GM23338 (cell line): ENCODE data around the gene MDH1B.

ENCODE experiments used
- EZH2 ChIP-seq: fragments of 200-600 bp; sonication (generic); IDR thresholded peaks from one replicate; pipeline ENCODE4 v1.8.0; 2017; ENCODE audit warnings: antibody characterized with exemption, mild to moderate bottlenecking, low read depth; ENCODE audit not compliant: unreplicated experiment
- EZH2phosphoT487 ChIP-seq: fragments of 200-600 bp; sonication (generic); IDR thresholded peaks from one replicate; pipeline ENCODE4 v1.8.1; 2018; ENCODE audit warnings: antibody characterized with exemption; ENCODE audit not compliant: unreplicated experiment
- JUNB ChIP-seq: IDR thresholded peaks from one replicate; pipeline ENCODE4 v1.6.1; 2016; ENCODE audit warnings: antibody characterized with exemption; ENCODE audit not compliant: unreplicated experiment
- POLR2AphosphoS5 ChIP-seq: IDR thresholded peaks from 2 replicates; pipeline ENCODE4 v1.6.1; 2016; ENCODE audit warnings: antibody characterized with exemption, low read depth
- ZNF114 ChIP-seq: fragments of 250-450 bp; sonication (Bioruptor Pico); IDR thresholded peaks from 2 replicates; pipeline ENCODE4 v1.5.0; 2020; ENCODE audit warnings: mild to moderate bottlenecking, moderate library complexity
- TF ChIP-seq, protein P1 (sequence below), 2 experiments: fragments of 200-600 bp in 1 of 2; sonication (generic) in 1 of 2; conservative IDR thresholded peaks; 2 replicates each; pipeline versions ENCODE4 v1.5.1 to v1.6.1; 2016 to 2017; ENCODE audit warnings: antibody characterized with exemption in 2 of 2, low read depth in 2 of 2, mild to moderate bottlenecking in 2 of 2, moderate library complexity in 1 of 2
- TF ChIP-seq, protein P2 (sequence below): IDR thresholded peaks from 2 replicates; pipeline ENCODE4 v1.6.1; 2016; ENCODE audit warnings: antibody characterized with exemption
- TF ChIP-seq, protein P3 (sequence below): IDR thresholded peaks from one replicate; pipeline ENCODE4 v1.6.1; 2018; ENCODE audit warnings: antibody characterized with exemption; ENCODE audit not compliant: unreplicated experiment

- TF ChIP-seq, protein P1, sequence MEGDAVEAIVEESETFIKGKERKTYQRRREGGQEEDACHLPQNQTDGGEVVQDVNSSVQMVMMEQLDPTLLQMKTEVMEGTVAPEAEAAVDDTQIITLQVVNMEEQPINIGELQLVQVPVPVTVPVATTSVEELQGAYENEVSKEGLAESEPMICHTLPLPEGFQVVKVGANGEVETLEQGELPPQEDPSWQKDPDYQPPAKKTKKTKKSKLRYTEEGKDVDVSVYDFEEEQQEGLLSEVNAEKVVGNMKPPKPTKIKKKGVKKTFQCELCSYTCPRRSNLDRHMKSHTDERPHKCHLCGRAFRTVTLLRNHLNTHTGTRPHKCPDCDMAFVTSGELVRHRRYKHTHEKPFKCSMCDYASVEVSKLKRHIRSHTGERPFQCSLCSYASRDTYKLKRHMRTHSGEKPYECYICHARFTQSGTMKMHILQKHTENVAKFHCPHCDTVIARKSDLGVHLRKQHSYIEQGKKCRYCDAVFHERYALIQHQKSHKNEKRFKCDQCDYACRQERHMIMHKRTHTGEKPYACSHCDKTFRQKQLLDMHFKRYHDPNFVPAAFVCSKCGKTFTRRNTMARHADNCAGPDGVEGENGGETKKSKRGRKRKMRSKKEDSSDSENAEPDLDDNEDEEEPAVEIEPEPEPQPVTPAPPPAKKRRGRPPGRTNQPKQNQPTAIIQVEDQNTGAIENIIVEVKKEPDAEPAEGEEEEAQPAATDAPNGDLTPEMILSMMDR (conservative IDR thresholded peaks at IDR 0.05; ENCODE audit: low read depth in 2 of 2) = no peak
- TF ChIP-seq, protein P2, sequence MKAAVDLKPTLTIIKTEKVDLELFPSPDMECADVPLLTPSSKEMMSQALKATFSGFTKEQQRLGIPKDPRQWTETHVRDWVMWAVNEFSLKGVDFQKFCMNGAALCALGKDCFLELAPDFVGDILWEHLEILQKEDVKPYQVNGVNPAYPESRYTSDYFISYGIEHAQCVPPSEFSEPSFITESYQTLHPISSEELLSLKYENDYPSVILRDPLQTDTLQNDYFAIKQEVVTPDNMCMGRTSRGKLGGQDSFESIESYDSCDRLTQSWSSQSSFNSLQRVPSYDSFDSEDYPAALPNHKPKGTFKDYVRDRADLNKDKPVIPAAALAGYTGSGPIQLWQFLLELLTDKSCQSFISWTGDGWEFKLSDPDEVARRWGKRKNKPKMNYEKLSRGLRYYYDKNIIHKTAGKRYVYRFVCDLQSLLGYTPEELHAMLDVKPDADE = no peak
- TF ChIP-seq EZH2phosphoT487 = no peak
- TF ChIP-seq, protein P3, sequence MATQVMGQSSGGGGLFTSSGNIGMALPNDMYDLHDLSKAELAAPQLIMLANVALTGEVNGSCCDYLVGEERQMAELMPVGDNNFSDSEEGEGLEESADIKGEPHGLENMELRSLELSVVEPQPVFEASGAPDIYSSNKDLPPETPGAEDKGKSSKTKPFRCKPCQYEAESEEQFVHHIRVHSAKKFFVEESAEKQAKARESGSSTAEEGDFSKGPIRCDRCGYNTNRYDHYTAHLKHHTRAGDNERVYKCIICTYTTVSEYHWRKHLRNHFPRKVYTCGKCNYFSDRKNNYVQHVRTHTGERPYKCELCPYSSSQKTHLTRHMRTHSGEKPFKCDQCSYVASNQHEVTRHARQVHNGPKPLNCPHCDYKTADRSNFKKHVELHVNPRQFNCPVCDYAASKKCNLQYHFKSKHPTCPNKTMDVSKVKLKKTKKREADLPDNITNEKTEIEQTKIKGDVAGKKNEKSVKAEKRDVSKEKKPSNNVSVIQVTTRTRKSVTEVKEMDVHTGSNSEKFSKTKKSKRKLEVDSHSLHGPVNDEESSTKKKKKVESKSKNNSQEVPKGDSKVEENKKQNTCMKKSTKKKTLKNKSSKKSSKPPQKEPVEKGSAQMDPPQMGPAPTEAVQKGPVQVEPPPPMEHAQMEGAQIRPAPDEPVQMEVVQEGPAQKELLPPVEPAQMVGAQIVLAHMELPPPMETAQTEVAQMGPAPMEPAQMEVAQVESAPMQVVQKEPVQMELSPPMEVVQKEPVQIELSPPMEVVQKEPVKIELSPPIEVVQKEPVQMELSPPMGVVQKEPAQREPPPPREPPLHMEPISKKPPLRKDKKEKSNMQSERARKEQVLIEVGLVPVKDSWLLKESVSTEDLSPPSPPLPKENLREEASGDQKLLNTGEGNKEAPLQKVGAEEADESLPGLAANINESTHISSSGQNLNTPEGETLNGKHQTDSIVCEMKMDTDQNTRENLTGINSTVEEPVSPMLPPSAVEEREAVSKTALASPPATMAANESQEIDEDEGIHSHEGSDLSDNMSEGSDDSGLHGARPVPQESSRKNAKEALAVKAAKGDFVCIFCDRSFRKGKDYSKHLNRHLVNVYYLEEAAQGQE = no peak
- no peak for TF ChIP-seq POLR2AphosphoS5
- TF ChIP-seq EZH2 = no peak
- no peak for TF ChIP-seq JUNB
- no peak for TF ChIP-seq ZNF114 (CRISPR knock-in tag)
These were observed 25.9 kb downstream of the MDH1B start for GRCh38 chr2:206739271-206739670.
